ENCODE data around the gene ITGA1.

DNA sequence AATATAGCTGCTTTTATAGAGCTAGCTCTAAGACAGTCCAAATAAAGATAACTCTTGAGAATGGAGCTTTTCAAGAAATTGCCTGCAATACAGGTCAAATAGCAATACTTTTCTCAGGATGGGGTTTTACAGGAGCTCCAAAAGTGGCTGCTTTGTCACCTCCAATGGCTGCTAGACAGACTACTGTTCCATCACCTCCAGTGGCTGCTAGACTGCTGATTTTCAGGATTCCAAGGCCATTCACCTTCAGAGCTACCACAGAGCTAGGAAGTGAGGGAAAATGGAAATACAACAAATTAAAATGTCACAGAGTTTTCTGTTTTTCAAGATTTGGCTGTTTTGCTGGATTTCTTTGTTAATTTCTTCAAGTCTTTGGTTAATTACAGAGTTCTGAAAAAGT, 8.5 kb upstream of the ITGA1 start:
- no peak for TF ChIP-seq POLR2AphosphoS5 (IDR thresholded peaks at IDR 0.05)
- TF ChIP-seq, protein P1, sequence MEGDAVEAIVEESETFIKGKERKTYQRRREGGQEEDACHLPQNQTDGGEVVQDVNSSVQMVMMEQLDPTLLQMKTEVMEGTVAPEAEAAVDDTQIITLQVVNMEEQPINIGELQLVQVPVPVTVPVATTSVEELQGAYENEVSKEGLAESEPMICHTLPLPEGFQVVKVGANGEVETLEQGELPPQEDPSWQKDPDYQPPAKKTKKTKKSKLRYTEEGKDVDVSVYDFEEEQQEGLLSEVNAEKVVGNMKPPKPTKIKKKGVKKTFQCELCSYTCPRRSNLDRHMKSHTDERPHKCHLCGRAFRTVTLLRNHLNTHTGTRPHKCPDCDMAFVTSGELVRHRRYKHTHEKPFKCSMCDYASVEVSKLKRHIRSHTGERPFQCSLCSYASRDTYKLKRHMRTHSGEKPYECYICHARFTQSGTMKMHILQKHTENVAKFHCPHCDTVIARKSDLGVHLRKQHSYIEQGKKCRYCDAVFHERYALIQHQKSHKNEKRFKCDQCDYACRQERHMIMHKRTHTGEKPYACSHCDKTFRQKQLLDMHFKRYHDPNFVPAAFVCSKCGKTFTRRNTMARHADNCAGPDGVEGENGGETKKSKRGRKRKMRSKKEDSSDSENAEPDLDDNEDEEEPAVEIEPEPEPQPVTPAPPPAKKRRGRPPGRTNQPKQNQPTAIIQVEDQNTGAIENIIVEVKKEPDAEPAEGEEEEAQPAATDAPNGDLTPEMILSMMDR (IDR thresholded peaks at IDR 0.05): no peak
